ENCODE measurements around the gene FARP1. TPM values are rescaled to one million over a fixed set of nuclear protein-coding genes. Genes with fewer than 3 reads are reported as not detected.
A peak's percentile ranks its signal among the peaks of the same experiment; 100 is the strongest.

The FARP1 gene
- total and polyA plus RNA-seq, 2 of the 13 experiments (the other 11 are each of a cell fraction or from before 2014, with no cell fraction given) = 70.6 to 126 TPM

- TF ChIP-seq PRDM4 (CRISPR knock-in tag; IDR thresholded peaks at IDR 0.05; ENCODE audit: borderline replicate concordance) = no peak
- no peak for TF ChIP-seq TBP (CRISPR knock-in tag; IDR thresholded peaks at IDR 0.05)
- no peak for TF ChIP-seq CREBL2 (CRISPR knock-in tag; IDR thresholded peaks at IDR 0.05; ENCODE audit: borderline replicate concordance)
- TF ChIP-seq HOXA5 (CRISPR knock-in tag; IDR thresholded peaks at IDR 0.05) = no peak
- TF ChIP-seq ZNF83 (CRISPR knock-in tag; IDR thresholded peaks at IDR 0.05; ENCODE audit: borderline replicate concordance) = no peak
- TF ChIP-seq RBM39 (IDR thresholded peaks at IDR 0.05; ENCODE audit: low read depth, low read length, poor library complexity, severe bottlenecking) = no peak
These were observed 251.0 kb downstream of the FARP1 start (continued) for GRCh38 chr13:98393873-98394272.

DNA sequence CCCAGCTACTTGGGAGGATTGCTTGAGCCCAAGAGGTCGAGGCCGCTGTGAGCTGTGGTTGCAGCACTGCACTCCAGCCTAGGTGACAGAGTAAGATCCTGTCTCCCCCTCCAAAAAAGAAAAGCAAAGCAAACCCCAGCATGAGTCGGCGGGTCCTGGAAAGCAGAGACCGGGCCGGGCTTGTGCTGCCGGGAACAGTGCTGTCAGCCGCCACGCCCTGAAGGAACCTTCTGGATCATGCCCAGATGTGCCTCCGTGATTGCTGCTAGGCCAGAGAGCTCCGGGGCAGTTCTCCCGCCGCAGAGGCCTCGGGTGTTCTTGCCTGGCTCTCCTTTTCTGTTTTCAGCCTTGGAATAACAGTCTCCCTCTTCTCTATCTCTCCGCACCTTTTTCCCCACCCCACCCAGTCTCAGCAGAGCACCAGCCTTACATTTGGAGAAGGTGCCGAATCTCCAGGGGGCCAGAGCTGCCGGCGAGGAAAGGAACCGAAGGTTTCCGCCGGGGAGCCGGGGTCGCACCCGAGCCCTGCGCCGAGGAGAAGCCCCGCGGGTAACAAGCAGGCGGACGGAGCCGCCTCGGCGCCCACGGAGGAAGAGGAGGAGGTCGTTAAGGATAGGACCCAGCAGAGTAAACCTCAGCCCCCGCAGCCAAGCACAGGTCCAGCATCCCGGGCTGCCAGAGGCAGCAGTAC is 252.1 kb downstream of the FARP1 start:
- intact Hi-C loops (cut with micrococcal nuclease; ENCODE audit: unreplicated experiment) = no loop called here
- Histone ChIP-seq H3K4me2 (ENCODE audit: low read depth, low read length) (no peak overlapping the region), H2AFZ (ENCODE audit: low read length) (no peak overlapping the region), H4K20me1 (ENCODE audit: insufficient read depth, low read length) (peaks cover 4% of the 10 kb centered on the region; the same call in 1 of the 2 replicates), H3K9ac (ENCODE audit: insufficient read depth, low read depth, low read length) (no peak overlapping the region), H3K4me1 (ENCODE audit: insufficient read depth, low read length) (no peaks in the 10 kb centered on the region), H3K79me2 (ENCODE audit: insufficient read depth, low read length) (no peaks in the 10 kb centered on the region), H3K27me3 (ENCODE audit: control insufficient read depth in 1 of 2, insufficient read depth in 2 of 2, low read length in 2 of 2) (no peaks in the 10 kb centered on the region), H3K4me3 (replicated peaks in 1 of 3; ENCODE audit: insufficient read depth in 1 of 3, low read depth in 2 of 3, low read length in 3 of 3) (no peak overlapping the region), H3K9me3 (ENCODE audit: low read length) (no peaks in the 10 kb centered on the region), H3K27ac (ENCODE audit: extremely low read length, insufficient read depth, low read length) (no peak overlapping the region), H3K36me3 (replicated peaks in 1 of 2; ENCODE audit: control insufficient read depth in 1 of 2, insufficient read depth in 2 of 2, low read length in 2 of 2) (peaks cover 26 to 82% of the 10 kb centered on the region in 2 experiments)
- TF ChIP-seq, protein P1, sequence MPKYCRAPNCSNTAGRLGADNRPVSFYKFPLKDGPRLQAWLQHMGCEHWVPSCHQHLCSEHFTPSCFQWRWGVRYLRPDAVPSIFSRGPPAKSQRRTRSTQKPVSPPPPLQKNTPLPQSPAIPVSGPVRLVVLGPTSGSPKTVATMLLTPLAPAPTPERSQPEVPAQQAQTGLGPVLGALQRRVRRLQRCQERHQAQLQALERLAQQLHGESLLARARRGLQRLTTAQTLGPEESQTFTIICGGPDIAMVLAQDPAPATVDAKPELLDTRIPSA (CRISPR knock-in tag; IDR thresholded peaks at IDR 0.05; ENCODE audit: borderline replicate concordance) = no peak
- TF ChIP-seq, protein P2, sequence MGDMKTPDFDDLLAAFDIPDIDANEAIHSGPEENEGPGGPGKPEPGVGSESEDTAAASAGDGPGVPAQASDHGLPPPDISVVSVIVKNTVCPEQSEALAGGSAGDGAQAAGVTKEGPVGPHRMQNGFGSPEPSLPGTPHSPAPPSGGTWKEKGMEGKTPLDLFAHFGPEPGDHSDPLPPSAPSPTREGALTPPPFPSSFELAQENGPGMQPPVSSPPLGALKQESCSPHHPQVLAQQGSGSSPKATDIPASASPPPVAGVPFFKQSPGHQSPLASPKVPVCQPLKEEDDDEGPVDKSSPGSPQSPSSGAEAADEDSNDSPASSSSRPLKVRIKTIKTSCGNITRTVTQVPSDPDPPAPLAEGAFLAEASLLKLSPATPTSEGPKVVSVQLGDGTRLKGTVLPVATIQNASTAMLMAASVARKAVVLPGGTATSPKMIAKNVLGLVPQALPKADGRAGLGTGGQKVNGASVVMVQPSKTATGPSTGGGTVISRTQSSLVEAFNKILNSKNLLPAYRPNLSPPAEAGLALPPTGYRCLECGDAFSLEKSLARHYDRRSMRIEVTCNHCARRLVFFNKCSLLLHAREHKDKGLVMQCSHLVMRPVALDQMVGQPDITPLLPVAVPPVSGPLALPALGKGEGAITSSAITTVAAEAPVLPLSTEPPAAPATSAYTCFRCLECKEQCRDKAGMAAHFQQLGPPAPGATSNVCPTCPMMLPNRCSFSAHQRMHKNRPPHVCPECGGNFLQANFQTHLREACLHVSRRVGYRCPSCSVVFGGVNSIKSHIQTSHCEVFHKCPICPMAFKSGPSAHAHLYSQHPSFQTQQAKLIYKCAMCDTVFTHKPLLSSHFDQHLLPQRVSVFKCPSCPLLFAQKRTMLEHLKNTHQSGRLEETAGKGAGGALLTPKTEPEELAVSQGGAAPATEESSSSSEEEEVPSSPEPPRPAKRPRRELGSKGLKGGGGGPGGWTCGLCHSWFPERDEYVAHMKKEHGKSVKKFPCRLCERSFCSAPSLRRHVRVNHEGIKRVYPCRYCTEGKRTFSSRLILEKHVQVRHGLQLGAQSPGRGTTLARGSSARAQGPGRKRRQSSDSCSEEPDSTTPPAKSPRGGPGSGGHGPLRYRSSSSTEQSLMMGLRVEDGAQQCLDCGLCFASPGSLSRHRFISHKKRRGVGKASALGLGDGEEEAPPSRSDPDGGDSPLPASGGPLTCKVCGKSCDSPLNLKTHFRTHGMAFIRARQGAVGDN (CRISPR knock-in tag; IDR thresholded peaks at IDR 0.05) = peak; percentile 12; the same call in 1 of the 2 replicates
- peak; percentile 80 for TF ChIP-seq AGO2 (optimal IDR thresholded peaks at IDR 0.05; ENCODE audit: low read depth, low read length)
- DNase-seq (ENCODE audit: low spot score) (no peak), ATAC-seq (peak; percentile 8), FAIRE-seq (no peak)
- BruUV-seq (replicated peaks) = no TSS peak
- ChIA-PET POLR2A (no interaction called here), CTCF (ENCODE audit: low intra/inter-chr PET ratio, low total read pairs) (no interaction called here)
- 96% methylated on average over 34 of the region's 37 CpGs for WGBS (ENCODE audit: low lambda C conversion rate)
- in situ Hi-C loops (cut with HindIII; ENCODE audit: extremely low pct_ligation_motif_present, low pct_unique_long_range_greater_than_20kb) = no loop called here

Data from HepG2 (cell line).